HL-60 (cell line): ENCODE results near the gene ISLR2.

Source experiments
- DNase-seq, 2 experiments: peaks; one replicate each; pipeline ENCODE4 v3.0.0-alpha.2; 2010 to 2020; ENCODE audit warnings: low read depth in 1 of 2, low spot score in 1 of 2
- H3K27ac ChIP-seq: fragments of 250-450 bp; sonication (Bioruptor Pico); replicated peaks from 2 replicates; pipeline ENCODE4 v1.5.1; 2020; ENCODE audit warnings: mild to moderate bottlenecking, moderate library complexity
- H3K27me3 ChIP-seq: fragments of 250-450 bp; sonication (Bioruptor Pico); 2 replicates; pipeline ENCODE4 v1.5.1; 2021; ENCODE audit warnings: mild to moderate bottlenecking, moderate library complexity; ENCODE audit not compliant: insufficient read depth, poor library complexity, severe bottlenecking
- H3K4me3 ChIP-seq: replicated peaks from 2 replicates; pipeline ENCODE4 v1.5.1; 2011; ENCODE audit warnings: mild to moderate bottlenecking, control low read depth, low read length; ENCODE audit not compliant: insufficient read depth
- GABPA ChIP-seq: IDR thresholded peaks from 2 replicates; pipeline ENCODE4 v1.6.1; 2012; ENCODE audit warnings: low read depth
- POLR2AphosphoS5 ChIP-seq: IDR thresholded peaks from 2 replicates; pipeline ENCODE4 v1.6.1; 2012; ENCODE audit warnings: low read depth
- SPI1 ChIP-seq: IDR thresholded peaks from 2 replicates; pipeline ENCODE4 v1.6.1; 2012; ENCODE audit warnings: low read depth, mild to moderate bottlenecking, borderline replicate concordance
- TF ChIP-seq, protein P1 (sequence below): IDR thresholded peaks from one replicate; pipeline ENCODE4 v1.5.1; 2011; ENCODE audit warnings: low read length, control low read depth, inconsistent platforms; ENCODE audit not compliant: insufficient read depth
- TF ChIP-seq, protein P2 (sequence below): IDR thresholded peaks from 2 replicates; pipeline ENCODE4 v1.6.1; 2012; ENCODE audit warnings: low read depth; ENCODE audit not compliant: insufficient replicate concordance

Gene ISLR2

DNA sequence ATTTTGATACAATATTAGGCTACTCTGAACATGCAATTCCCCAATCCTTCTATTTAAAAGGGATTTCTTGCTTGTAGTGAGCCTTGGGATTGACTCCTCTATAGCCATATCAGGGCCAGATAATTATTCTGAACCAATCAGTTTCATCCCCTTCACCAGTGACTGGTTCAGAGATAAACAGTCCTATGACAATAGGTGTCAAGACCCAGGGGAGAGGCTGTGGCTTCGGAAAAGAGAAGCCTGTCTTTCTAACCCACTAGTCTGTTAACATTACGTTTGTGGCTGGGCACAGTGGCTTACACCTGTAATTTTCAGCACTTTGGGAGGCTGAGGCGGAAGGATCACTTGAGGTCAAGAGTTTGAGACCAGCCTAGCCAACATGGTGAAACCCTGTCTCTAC is 6.2 kb upstream of the ISLR2 start:
- Histone ChIP-seq H3K4me3 (no peak overlapping the region), H3K27ac (no peak overlapping the region), H3K27me3 (peaks cover 21% of the 10 kb centered on the region)
- no peak for DNase-seq
- TF ChIP-seq POLR2AphosphoS5 (no peak), GABPA (no peak)
- TF ChIP-seq, protein P1, sequence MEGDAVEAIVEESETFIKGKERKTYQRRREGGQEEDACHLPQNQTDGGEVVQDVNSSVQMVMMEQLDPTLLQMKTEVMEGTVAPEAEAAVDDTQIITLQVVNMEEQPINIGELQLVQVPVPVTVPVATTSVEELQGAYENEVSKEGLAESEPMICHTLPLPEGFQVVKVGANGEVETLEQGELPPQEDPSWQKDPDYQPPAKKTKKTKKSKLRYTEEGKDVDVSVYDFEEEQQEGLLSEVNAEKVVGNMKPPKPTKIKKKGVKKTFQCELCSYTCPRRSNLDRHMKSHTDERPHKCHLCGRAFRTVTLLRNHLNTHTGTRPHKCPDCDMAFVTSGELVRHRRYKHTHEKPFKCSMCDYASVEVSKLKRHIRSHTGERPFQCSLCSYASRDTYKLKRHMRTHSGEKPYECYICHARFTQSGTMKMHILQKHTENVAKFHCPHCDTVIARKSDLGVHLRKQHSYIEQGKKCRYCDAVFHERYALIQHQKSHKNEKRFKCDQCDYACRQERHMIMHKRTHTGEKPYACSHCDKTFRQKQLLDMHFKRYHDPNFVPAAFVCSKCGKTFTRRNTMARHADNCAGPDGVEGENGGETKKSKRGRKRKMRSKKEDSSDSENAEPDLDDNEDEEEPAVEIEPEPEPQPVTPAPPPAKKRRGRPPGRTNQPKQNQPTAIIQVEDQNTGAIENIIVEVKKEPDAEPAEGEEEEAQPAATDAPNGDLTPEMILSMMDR, result no peak

DNA sequence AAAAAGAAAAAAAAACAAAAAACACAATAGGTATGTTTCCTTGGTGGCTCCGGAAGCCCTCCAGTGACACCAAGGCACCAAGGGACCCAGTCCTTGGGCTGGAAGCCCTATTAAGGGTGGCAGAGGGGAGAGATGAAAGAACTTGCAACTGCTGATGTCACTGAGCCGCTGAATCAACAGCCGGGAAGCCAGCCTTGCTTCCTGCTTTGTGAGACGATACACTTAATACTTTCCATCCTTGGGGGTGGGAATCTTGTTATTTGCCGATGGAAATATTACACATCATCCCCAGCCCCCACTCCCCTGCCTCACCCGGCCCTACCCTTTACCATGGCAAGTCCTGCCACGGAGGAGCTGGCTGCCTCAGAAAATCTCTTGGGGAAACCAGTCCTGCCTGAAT is 5.6 kb upstream of the ISLR2 start:
- no peak for TF ChIP-seq POLR2AphosphoS5
- TF ChIP-seq, protein P2, sequence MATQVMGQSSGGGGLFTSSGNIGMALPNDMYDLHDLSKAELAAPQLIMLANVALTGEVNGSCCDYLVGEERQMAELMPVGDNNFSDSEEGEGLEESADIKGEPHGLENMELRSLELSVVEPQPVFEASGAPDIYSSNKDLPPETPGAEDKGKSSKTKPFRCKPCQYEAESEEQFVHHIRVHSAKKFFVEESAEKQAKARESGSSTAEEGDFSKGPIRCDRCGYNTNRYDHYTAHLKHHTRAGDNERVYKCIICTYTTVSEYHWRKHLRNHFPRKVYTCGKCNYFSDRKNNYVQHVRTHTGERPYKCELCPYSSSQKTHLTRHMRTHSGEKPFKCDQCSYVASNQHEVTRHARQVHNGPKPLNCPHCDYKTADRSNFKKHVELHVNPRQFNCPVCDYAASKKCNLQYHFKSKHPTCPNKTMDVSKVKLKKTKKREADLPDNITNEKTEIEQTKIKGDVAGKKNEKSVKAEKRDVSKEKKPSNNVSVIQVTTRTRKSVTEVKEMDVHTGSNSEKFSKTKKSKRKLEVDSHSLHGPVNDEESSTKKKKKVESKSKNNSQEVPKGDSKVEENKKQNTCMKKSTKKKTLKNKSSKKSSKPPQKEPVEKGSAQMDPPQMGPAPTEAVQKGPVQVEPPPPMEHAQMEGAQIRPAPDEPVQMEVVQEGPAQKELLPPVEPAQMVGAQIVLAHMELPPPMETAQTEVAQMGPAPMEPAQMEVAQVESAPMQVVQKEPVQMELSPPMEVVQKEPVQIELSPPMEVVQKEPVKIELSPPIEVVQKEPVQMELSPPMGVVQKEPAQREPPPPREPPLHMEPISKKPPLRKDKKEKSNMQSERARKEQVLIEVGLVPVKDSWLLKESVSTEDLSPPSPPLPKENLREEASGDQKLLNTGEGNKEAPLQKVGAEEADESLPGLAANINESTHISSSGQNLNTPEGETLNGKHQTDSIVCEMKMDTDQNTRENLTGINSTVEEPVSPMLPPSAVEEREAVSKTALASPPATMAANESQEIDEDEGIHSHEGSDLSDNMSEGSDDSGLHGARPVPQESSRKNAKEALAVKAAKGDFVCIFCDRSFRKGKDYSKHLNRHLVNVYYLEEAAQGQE, result no peak
- TF ChIP-seq GABPA, result no peak
- TF ChIP-seq SPI1, result no peak
- TF ChIP-seq, protein P1, result no peak
- Histone ChIP-seq H3K27ac (no peak overlapping the region), H3K27me3 (peaks cover 27% of the 10 kb centered on the region), H3K4me3 (no peak overlapping the region)
- DNase-seq, result no peak

DNA sequence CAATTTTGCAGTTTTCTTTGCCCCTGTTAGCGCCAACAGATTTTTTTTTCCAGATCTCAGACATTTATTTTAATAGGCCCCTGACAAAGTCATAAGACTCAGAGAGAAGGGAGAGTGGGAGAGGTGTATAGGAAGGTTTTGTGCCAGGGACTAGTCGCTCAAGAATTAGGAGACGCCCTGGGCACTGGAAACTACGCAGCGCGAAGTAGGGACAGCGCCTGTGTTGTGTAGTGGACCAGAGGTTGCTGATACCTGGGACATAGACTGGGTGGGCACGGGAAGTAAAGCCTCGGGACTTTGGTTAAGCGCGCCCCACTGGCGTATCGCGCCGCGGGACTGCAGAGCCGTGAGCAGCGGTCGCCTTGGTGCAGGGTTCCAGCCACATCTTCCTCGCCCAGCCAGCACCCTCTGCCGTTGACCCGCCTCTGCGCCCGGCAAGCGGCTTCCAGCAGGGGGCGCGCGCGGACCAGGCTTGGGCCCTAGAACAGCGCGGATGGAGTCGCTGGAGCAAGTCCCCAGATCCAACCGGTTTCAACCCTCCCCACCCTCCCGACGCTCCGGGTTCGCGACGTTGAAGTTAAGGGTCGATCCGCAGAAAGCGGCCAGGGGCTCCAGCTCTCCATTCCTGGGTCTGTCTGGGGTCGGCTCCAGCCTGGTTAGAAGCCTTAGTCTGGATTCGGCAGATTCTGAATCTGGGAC is 3.0 kb upstream of the ISLR2 start:
- peak; percentile 79 to 86 for DNase-seq
- H3K27me3 ChIP-seq, result peaks cover 51% of the 10 kb centered on the region
- no peak for TF ChIP-seq SPI1
- TF ChIP-seq, protein P1, result peak; percentile 79
- TF ChIP-seq, protein P2, result no peak
- no peak for TF ChIP-seq POLR2AphosphoS5
- no peak for TF ChIP-seq GABPA
- H3K27ac ChIP-seq, result no peak overlapping the region
- H3K4me3 ChIP-seq, result no peak overlapping the region; the same call in 1 of the 2 replicates
